ENCODE data around the gene KCNMA1. TPM values are rescaled to one million over a fixed set of nuclear protein-coding genes. Genes with fewer than 3 reads are reported as not detected.

The KCNMA1 gene
- total RNA-seq, 1 donor from 2014 or later: 41.3 TPM

DNA sequence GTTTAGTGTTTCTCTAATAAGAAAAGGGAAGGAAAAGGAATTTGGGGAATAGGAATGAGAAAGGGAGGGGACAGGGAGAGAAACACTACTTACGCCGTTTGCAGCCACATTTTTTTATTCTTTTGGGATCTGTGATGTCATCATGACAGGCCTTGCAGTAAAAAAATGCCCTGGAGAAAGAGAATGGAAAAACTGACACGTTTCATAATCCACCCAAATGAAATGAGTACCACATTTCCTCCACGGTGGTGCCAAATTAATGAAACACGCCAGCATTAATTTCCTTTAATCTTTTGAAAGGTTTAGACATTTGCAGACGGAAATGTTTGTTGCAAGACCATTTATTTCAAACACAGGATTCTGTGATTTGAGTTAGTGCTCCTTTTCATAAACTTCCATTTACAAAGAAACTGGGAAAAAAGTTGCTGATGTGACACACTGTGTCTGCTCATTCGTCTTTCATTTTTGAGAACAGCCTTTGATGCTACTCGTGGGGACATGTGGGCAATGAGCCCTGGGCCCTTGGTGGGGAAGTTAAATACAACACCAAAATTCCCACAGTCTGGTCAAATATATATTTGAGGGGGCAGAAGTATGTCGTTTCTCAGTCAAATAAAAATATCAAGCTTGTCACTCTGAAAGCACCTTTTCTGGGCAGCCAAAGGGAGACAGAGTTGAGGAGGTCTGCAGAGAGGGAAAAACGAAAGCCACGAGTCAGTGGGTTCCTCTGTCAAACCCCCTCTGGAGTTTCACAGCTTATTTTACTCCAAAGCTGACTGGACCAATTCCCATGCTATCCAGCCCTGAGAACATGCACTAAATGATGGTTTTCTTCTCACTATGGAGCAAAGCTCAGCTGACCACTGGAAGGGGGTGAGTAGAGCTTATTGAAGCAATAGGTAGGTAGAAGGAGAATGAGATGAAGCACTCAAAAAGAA lies 625.5 kb downstream of the KCNMA1 start:
- no peak for ATAC-seq
- H3K36me3 ChIP-seq: no peaks in the 10 kb centered on the region
- peak overlapping the region; percentile 9 for H3K27ac ChIP-seq
- TF ChIP-seq, protein P1, sequence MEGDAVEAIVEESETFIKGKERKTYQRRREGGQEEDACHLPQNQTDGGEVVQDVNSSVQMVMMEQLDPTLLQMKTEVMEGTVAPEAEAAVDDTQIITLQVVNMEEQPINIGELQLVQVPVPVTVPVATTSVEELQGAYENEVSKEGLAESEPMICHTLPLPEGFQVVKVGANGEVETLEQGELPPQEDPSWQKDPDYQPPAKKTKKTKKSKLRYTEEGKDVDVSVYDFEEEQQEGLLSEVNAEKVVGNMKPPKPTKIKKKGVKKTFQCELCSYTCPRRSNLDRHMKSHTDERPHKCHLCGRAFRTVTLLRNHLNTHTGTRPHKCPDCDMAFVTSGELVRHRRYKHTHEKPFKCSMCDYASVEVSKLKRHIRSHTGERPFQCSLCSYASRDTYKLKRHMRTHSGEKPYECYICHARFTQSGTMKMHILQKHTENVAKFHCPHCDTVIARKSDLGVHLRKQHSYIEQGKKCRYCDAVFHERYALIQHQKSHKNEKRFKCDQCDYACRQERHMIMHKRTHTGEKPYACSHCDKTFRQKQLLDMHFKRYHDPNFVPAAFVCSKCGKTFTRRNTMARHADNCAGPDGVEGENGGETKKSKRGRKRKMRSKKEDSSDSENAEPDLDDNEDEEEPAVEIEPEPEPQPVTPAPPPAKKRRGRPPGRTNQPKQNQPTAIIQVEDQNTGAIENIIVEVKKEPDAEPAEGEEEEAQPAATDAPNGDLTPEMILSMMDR (IDR thresholded peaks at IDR 0.05): no peak
- DNase-seq: no peak
- H3K4me1 ChIP-seq: no peaks in the 10 kb centered on the region
- no peaks in the 10 kb centered on the region for H3K9me3 ChIP-seq
- intact Hi-C loops (cut with DNase I): no loop called here
- peaks cover 5% of the 10 kb centered on the region for H3K27me3 ChIP-seq (ENCODE audit: low read depth)
- H3K4me3 ChIP-seq: no peak overlapping the region

DNA sequence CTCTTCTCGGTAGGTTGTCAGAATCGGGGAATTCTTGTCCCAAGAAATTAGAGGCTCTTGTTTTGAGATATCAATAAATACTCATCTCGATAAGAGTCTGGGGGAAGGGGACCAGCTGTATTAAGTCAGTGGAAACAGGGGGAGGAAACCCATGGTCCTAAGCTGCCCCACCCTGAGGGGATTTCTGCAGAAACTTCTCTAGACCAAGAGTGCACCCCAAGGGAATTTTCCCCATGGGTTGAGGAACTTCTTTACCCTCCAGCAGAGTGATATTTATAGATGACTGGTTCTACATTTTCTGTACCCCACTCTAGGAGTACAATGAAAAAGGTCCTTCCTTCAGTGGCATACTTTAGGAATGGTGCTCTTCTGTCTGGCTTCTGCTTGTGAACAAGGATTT lies 627.2 kb downstream of the KCNMA1 start:
- Histone ChIP-seq H3K36me3 (no peaks in the 10 kb centered on the region), H3K4me3 (no peak overlapping the region), H3K27ac (no peak overlapping the region), H3K9me3 (no peaks in the 10 kb centered on the region), H3K27me3 (ENCODE audit: low read depth) (peaks cover 5% of the 10 kb centered on the region), H3K4me1 (no peaks in the 10 kb centered on the region)
- TF ChIP-seq, protein P1 (IDR thresholded peaks at IDR 0.05): no peak
- DNase-seq: no peak
- intact Hi-C loops (cut with DNase I): no loop called here
- ATAC-seq: no peak

DNA sequence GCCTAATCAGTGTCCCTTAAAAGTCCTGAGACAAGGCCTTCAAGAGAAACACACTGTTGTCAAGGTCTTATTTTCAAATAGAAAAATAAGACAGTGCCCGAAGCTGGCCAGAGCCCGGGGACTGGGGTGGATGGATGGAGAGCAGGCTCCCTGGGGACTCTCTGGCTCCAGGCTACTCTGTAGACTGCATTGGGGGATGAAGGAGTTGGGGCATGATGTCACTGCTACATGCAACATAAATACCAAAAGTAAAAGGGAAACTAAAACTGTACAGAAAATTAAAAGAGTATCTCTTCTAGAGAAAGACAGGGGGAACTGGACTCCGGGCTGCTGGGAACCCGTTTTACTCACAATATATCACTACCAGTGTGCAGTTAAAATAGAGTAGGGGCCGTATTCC lies 629.8 kb downstream of the KCNMA1 start:
- TF ChIP-seq, protein P1 (IDR thresholded peaks at IDR 0.05): no peak
- Histone ChIP-seq H3K27me3 (ENCODE audit: low read depth) (no peaks in the 10 kb centered on the region), H3K36me3 (no peaks in the 10 kb centered on the region), H3K4me3 (no peak overlapping the region), H3K9me3 (no peaks in the 10 kb centered on the region), H3K4me1 (no peaks in the 10 kb centered on the region), H3K27ac (no peak overlapping the region)
- DNase-seq (no peak), ATAC-seq (no peak)
- intact Hi-C loops (cut with DNase I): no loop called here

DNA sequence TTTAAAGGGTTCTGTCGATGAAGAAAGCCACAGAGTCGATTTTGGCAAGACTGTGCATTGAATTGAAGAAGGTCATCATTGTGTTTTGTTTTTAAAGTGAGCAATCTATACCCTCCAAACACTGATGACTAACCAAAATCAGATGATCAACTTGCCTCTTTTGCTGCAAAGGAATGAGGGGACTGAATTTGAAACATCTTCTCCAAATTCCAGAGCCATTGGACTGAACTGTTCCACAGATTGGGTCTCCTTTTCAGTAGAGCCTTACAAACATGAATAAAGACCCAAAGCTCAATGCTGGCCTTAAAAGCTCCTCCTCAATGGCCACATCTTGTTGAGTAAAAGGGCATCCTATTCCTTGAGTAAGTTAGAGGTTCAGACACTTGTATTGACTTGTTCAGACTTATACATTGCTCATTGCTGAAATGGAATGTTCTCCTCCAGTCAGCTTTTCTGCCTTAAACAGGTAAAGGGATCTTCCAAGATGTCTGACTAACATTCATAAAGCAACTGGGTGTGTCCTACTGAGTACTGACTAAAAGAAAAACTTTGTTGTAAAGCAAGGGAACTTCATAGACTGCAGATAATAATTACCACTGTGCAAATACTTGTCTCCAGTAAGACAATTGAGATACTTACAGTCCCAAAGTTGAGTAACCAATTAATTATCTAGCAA lies 630.6 kb downstream of the KCNMA1 start:
- Histone ChIP-seq H3K27me3 (ENCODE audit: low read depth) (no peaks in the 10 kb centered on the region), H3K4me3 (no peak overlapping the region), H3K27ac (no peak overlapping the region), H3K4me1 (no peaks in the 10 kb centered on the region), H3K36me3 (no peaks in the 10 kb centered on the region), H3K9me3 (no peaks in the 10 kb centered on the region)
- no peak for ATAC-seq
- TF ChIP-seq, protein P1 (IDR thresholded peaks at IDR 0.05): no peak
- DNase-seq: no peak
- intact Hi-C loops (cut with DNase I): no loop called here

DNA sequence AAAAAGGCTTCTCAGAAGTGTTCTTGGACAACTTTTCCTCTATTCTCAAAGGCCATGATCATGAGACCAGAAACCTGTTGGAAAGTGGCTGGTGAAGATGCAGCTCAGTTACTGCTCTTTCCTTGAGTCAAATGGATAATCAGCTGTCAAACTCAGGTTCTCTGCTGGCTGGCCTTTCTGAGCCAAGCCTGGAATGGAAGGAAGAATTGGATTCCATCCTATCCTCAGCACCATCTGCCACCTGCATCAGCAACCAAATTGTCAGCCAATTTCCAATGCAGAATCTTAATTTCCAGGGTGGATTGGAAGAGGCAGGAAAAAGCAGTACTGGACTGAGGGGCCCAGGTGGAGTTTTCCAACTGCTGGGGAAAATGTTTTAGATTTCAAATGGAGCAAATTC lies 631.7 kb downstream of the KCNMA1 start:
- Histone ChIP-seq H3K4me3 (no peak overlapping the region), H3K36me3 (no peaks in the 10 kb centered on the region), H3K4me1 (no peaks in the 10 kb centered on the region), H3K27me3 (ENCODE audit: low read depth) (no peaks in the 10 kb centered on the region), H3K27ac (no peak overlapping the region), H3K9me3 (no peaks in the 10 kb centered on the region)
- no peak for DNase-seq
- intact Hi-C loops (cut with DNase I): no loop called here
- TF ChIP-seq, protein P1 (IDR thresholded peaks at IDR 0.05): no peak
- ATAC-seq: no peak
